Kidney (tissue), 14 donors: ENCODE measurements around the gene WSCD2. TPM values are rescaled to one million over a fixed set of nuclear protein-coding genes. Genes with fewer than 3 reads are reported as not detected.
"Not testable (repeated sequence)": the region's sequence is repeated elsewhere in the genome, so short reads cannot be mapped to it uniquely, and the experiment has no call there.

ENCODE experiments used
- DNase-seq, 5 donors: peaks; one replicate each; pipeline ENCODE4 v3.0.0-alpha.2; 2013 to 2020
- FAIRE-seq: peaks from 2 replicates; lab custom pipeline; 2012; peaks lifted over from hg19 to GRCh38; lab: Jason Lieb, UNC
- H3K27ac ChIP-seq, 2 donors: one replicate each; pipeline ENCODE4 v1.7.0; 2013; ENCODE audit warnings: low read depth in 2 of 2, low read length in 2 of 2, inconsistent platforms in 1 of 2
- H3K27me3 ChIP-seq: one replicate; pipeline ENCODE4 v1.7.1; 2013; ENCODE audit warnings: low read length, inconsistent platforms; ENCODE audit not compliant: control insufficient read depth, insufficient read depth
- H3K36me3 ChIP-seq, 3 donors: one replicate each; pipeline versions ENCODE4 v1.7.0 to v1.7.1; 2013; ENCODE audit warnings: low read length in 3 of 3, control low read depth in 1 of 3, inconsistent platforms in 1 of 3; ENCODE audit not compliant: insufficient read depth in 3 of 3, control insufficient read depth in 2 of 3
- H3K4me1 ChIP-seq, 3 donors: one replicate each; pipeline versions ENCODE4 v1.7.0 to v1.7.1; 2013; ENCODE audit warnings: low read length in 3 of 3, inconsistent platforms in 1 of 3, low read depth in 1 of 3; ENCODE audit not compliant: control insufficient read depth in 2 of 3, insufficient read depth in 2 of 3
- H3K4me3 ChIP-seq, 3 donors: one replicate each; pipeline versions ENCODE4 v1.7.0 to v1.8.1; 2013; ENCODE audit warnings: low read length in 3 of 3, control low read depth in 1 of 3, inconsistent platforms in 1 of 3
- H3K9ac ChIP-seq, 3 donors: one replicate each; pipeline versions ENCODE4 v1.7.0 to v1.7.1; 2013; ENCODE audit warnings: low read length in 3 of 3, control low read depth in 1 of 3, inconsistent platforms in 1 of 3
- H3K9me3 ChIP-seq, 3 donors: one replicate each; pipeline versions ENCODE4 v1.7.0 to v1.7.1; 2013; ENCODE audit warnings: low read length in 3 of 3, control low read depth in 1 of 3, inconsistent platforms in 1 of 3; ENCODE audit not compliant: control insufficient read depth in 2 of 3, insufficient read depth in 1 of 3
- intact Hi-C: fragments of 100-400 bp; cut with DNase I; formaldehyde crosslinking; loops from one replicate; pipeline ENCODE4 v1.11.1; 2022
- polyA plus RNA-seq: library from polyadenylated mRNA; stranded (reverse); fragments of 350-450 nt; fragmentation: Illumina TruSeq; extraction: RNeasy Lipid Tissue Mini Kit (QIAGEN cat#74804); gene quantifications from one replicate; pipeline ENCODE4 v1.2.3, GENCODE V29; 2014; ENCODE audit warnings: low read depth, low replicate concordance; ENCODE audit not compliant: insufficient read depth
- total RNA-seq: library from RNA; stranded (reverse); fragmentation: NEBNext Ultra II Directional; extraction: Animal tissue kit (Norgen Biotek cat#: 25700); gene quantifications from one replicate; pipeline ENCODE4 v1.2.1, GENCODE V29; 2021
- TF ChIP-seq, protein P1 (sequence below): IDR thresholded peaks from 3 replicates; pipeline ENCODE4 v1.5.1; 2012; ENCODE audit warnings: mild to moderate bottlenecking, moderate library complexity, borderline replicate concordance; ENCODE audit not compliant: insufficient read depth; ENCODE audit errors: extremely low read depth
- donor health status: control.
- donor health status: control.
- donor health status: control.
- donor health status: control.
- donor health status: control.
- donor health status: DM: yes; HTN: yes; CAD: no.
- donor health status: Normal renal cell carcinoma (clear cell type).

WSCD2 gene
- total and polyA plus RNA-seq, 2 donors from 2014 or later: 1.6 to 2.0 TPM

DNA sequence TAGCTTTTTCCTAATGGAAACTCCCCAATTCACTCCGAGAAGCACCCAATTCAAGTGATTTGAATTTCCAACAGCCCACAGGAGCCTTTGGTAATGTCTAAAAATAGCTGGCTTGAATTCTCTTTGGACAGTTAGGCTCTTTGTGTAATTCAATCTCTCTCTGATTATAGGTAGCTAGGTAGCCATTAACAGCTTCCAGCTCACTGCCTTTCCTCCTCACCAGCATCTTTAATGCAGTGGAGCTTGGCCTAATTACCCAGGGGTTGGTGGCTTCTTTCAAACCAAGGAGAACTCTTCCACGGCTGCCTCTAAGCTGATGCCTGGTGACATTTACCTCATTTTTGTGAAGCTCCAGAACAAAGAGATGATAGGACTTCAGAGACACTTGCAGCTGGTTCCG, 86.4 kb downstream of the WSCD2 start:
- no peaks in the 10 kb centered on the region for H3K4me1 ChIP-seq
- FAIRE-seq (no peak), DNase-seq (no peak)
- no peak overlapping the region for H3K27ac ChIP-seq
- no peaks in the 10 kb centered on the region for H3K36me3 ChIP-seq
- H3K9ac ChIP-seq: no peak overlapping the region
- H3K4me3 ChIP-seq: no peak overlapping the region
- H3K9me3 ChIP-seq: no peaks in the 10 kb centered on the region
- no peaks in the 10 kb centered on the region for H3K27me3 ChIP-seq
- TF ChIP-seq, protein P1, sequence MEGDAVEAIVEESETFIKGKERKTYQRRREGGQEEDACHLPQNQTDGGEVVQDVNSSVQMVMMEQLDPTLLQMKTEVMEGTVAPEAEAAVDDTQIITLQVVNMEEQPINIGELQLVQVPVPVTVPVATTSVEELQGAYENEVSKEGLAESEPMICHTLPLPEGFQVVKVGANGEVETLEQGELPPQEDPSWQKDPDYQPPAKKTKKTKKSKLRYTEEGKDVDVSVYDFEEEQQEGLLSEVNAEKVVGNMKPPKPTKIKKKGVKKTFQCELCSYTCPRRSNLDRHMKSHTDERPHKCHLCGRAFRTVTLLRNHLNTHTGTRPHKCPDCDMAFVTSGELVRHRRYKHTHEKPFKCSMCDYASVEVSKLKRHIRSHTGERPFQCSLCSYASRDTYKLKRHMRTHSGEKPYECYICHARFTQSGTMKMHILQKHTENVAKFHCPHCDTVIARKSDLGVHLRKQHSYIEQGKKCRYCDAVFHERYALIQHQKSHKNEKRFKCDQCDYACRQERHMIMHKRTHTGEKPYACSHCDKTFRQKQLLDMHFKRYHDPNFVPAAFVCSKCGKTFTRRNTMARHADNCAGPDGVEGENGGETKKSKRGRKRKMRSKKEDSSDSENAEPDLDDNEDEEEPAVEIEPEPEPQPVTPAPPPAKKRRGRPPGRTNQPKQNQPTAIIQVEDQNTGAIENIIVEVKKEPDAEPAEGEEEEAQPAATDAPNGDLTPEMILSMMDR: no peak
- intact Hi-C loops: no loop called here

DNA sequence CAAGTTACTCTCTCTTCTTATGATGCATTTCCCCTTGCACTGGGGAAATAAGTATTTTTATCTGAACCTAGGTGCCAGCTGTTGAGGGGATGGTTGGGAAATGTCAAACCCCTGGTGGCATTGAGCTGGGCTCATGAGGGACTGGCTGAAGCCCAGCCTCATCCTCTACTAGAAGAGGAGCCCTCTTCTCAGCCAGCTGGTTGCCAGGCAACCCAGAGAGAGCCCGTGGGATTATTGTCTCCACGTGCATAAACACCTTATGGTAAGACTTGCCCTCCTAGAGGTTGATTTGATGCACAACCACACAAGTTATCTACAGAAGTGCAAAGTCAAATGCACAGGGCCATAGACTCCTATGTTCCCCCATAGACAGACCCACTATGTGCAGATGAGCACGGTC, 89.8 kb downstream of the WSCD2 start:
- Histone ChIP-seq H3K9me3 (no peaks in the 10 kb centered on the region), H3K4me3 (no peak overlapping the region), H3K9ac (no peak overlapping the region), H3K36me3 (no peaks in the 10 kb centered on the region), H3K27ac (no peak overlapping the region), H3K4me1 (no peaks in the 10 kb centered on the region), H3K27me3 (no peaks in the 10 kb centered on the region)
- FAIRE-seq (no peak), DNase-seq (no peak)
- intact Hi-C loops: no loop called here
- TF ChIP-seq, protein P1: no peak

DNA sequence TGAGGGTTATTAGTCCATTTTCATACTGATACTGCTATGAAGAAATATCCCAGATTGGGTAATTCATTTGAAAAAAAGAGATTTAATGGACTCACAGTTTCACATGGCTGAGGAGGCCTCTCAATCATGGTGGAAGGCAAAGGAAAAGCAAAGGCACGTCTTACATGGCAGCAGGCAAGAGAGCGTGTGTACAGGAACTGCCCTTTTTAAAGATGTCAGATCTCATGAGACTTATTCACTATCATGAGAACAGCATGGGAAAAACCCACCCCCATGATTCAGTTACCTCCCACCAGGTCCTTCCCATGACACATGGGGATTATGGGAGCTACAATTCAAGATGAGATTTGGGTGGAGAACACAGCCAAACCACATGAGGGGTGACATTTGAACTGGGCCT, 96.0 kb downstream of the WSCD2 start:
- intact Hi-C loops, H3K36me3 ChIP-seq, H3K27ac ChIP-seq, H3K9ac ChIP-seq, H3K4me3 ChIP-seq, FAIRE-seq, DNase-seq, H3K4me1 ChIP-seq, H3K27me3 ChIP-seq, H3K9me3 ChIP-seq: not testable (repeated sequence)

DNA sequence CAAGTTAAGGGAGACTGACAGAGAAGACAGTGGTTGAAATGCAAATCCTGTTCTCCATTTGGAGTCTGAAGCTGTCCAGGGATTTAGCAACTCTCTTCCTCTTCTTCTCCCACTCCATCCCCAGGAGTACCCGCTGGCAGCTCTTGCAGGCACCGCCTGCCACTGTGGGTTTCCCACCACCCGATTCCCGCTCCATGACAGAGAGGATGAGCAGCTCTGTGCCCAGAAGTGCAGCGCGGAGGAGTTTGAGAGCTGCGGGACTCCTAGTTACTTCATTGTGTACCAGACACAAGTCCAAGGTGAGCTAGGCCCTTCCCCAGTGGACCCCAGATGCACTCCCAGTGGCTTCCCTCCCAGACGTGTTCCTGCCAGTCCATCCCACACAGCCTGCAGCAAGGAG, 97.8 kb downstream of the WSCD2 start:
- Histone ChIP-seq H3K9ac (no peak overlapping the region), H3K27me3 (no peaks in the 10 kb centered on the region), H3K36me3 (no peaks in the 10 kb centered on the region), H3K4me3 (no peak overlapping the region), H3K27ac (no peak overlapping the region), H3K9me3 (no peaks in the 10 kb centered on the region), H3K4me1 (no peaks in the 10 kb centered on the region)
- intact Hi-C loops: no loop called here
- no peak for DNase-seq
- no peak for FAIRE-seq
- TF ChIP-seq, protein P1: no peak
